Duodenal mucosa (tissue), 2 donors: ENCODE results near the gene ITPRIP.

Experiments used
- H3K27ac ChIP-seq: one replicate; pipeline ENCODE4 v1.7.0; 2013; ENCODE audit warnings: low read depth, low read length
- H3K27me3 ChIP-seq, 2 donors: one replicate each; pipeline ENCODE4 v1.7.0; 2013; ENCODE audit warnings: low read length in 2 of 2, control low read depth in 1 of 2; ENCODE audit not compliant: insufficient read depth in 2 of 2, control insufficient read depth in 1 of 2
- H3K36me3 ChIP-seq, 2 donors: one replicate each; pipeline ENCODE4 v1.7.0; 2013; ENCODE audit warnings: low read length in 2 of 2, control low read depth in 1 of 2; ENCODE audit not compliant: insufficient read depth in 2 of 2, control insufficient read depth in 1 of 2
- H3K4me1 ChIP-seq, 2 donors: one replicate each; pipeline ENCODE4 v1.7.0; 2013; ENCODE audit warnings: low read length in 2 of 2, control low read depth in 1 of 2; ENCODE audit not compliant: insufficient read depth in 2 of 2, control insufficient read depth in 1 of 2
- H3K4me3 ChIP-seq, 2 donors: one replicate each; pipeline ENCODE4 v1.7.0; 2013; ENCODE audit warnings: low read length in 2 of 2, low read depth in 1 of 2
- H3K9ac ChIP-seq, 2 donors: one replicate each; pipeline ENCODE4 v1.7.0; 2013; ENCODE audit warnings: low read length in 2 of 2, low read depth in 1 of 2
- H3K9me3 ChIP-seq, 2 donors: one replicate each; pipeline ENCODE4 v1.7.0; 2013; ENCODE audit warnings: low read length in 2 of 2, control low read depth in 1 of 2; ENCODE audit not compliant: control insufficient read depth in 1 of 2

Gene ITPRIP

GRCh38 chr10:104337985-104338735, at the start of gene ITPRIP:
TSS of gene ITPRIP (minus strand) at chr10:104338465. CDS start at chr10:104316051, 22,414 bp downstream.
- peak within 1 kb of the TSS; percentile 84 for H3K27ac ChIP-seq
- H3K4me1 ChIP-seq, result peaks cover 23 to 42% of the 10 kb centered on the region in 2 donors
- no peaks in the 10 kb centered on the region for H3K27me3 ChIP-seq
- H3K9ac ChIP-seq, result peak within 1 kb of the TSS; percentile 73 to 79
- no peaks in the 10 kb centered on the region for H3K9me3 ChIP-seq
- no peaks in the 10 kb centered on the region for H3K36me3 ChIP-seq
- peak within 1 kb of the TSS; percentile 83 to 95 for H3K4me3 ChIP-seq

- Histone ChIP-seq H3K27me3 (peaks cover 0 to 5% of the 10 kb centered on the region in 2 donors), H3K27ac (no peak overlapping the region), H3K9ac (no peak overlapping the region), H3K36me3 (no peaks in the 10 kb centered on the region), H3K4me1 (peaks cover 0 to 3% of the 10 kb centered on the region in 2 donors), H3K9me3 (no peaks in the 10 kb centered on the region), H3K4me3 (no peak overlapping the region)
Observed at GRCh38 chr10:104387130-104387888, 49.0 kb upstream of the ITPRIP start.

- Histone ChIP-seq H3K27me3 (peaks cover 0 to 5% of the 10 kb centered on the region in 2 donors), H3K4me3 (no peak overlapping the region), H3K36me3 (no peaks in the 10 kb centered on the region), H3K4me1 (no peaks in the 10 kb centered on the region), H3K9me3 (no peaks in the 10 kb centered on the region), H3K27ac (no peak overlapping the region), H3K9ac (no peak overlapping the region)
Observed at GRCh38 chr10:104380336-104380735, 42.1 kb upstream of the ITPRIP start.

GRCh38 chr10:104376784-104377300, 38.6 kb upstream of the ITPRIP start:
- Histone ChIP-seq H3K4me3 (no peak overlapping the region), H3K36me3 (no peaks in the 10 kb centered on the region), H3K4me1 (no peaks in the 10 kb centered on the region), H3K9me3 (no peaks in the 10 kb centered on the region), H3K27ac (no peak overlapping the region), H3K9ac (no peak overlapping the region), H3K27me3 (peaks cover 0 to 4% of the 10 kb centered on the region in 2 donors)

GRCh38 chr10:104374591-104374990, 36.3 kb upstream of the ITPRIP start:
- no peaks in the 10 kb centered on the region for H3K36me3 ChIP-seq
- H3K9ac ChIP-seq, result no peak overlapping the region
- peaks cover 6% of the 10 kb centered on the region in 2 donors for H3K9me3 ChIP-seq
- H3K4me1 ChIP-seq, result no peaks in the 10 kb centered on the region
- H3K27ac ChIP-seq, result no peak overlapping the region
- peaks cover 0 to 4% of the 10 kb centered on the region in 2 donors for H3K27me3 ChIP-seq
- no peak overlapping the region for H3K4me3 ChIP-seq

- Histone ChIP-seq H3K36me3 (no peaks in the 10 kb centered on the region), H3K27me3 (peaks cover 0 to 4% of the 10 kb centered on the region in 2 donors), H3K4me1 (no peaks in the 10 kb centered on the region), H3K9me3 (peaks cover 6% of the 10 kb centered on the region in 2 donors), H3K9ac (no peak overlapping the region), H3K27ac (no peak overlapping the region), H3K4me3 (no peak overlapping the region)
Observed at GRCh38 chr10:104371753-104372152, 33.5 kb upstream of the ITPRIP start.

GRCh38 chr10:104368381-104368780, 30.1 kb upstream of the ITPRIP start:
- Histone ChIP-seq H3K9ac (no peak overlapping the region), H3K36me3 (no peaks in the 10 kb centered on the region), H3K4me1 (no peaks in the 10 kb centered on the region), H3K27ac (no peak overlapping the region), H3K27me3 (peaks cover 0 to 4% of the 10 kb centered on the region in 2 donors), H3K4me3 (no peak overlapping the region), H3K9me3 (peaks cover 6% of the 10 kb centered on the region in 2 donors)

GRCh38 chr10:104367904-104368303, 29.6 kb upstream of the ITPRIP start:
- Histone ChIP-seq H3K4me3 (no peak overlapping the region), H3K9ac (no peak overlapping the region), H3K36me3 (no peaks in the 10 kb centered on the region), H3K27ac (no peak overlapping the region), H3K4me1 (no peaks in the 10 kb centered on the region), H3K9me3 (peaks cover 6% of the 10 kb centered on the region in 2 donors), H3K27me3 (peaks cover 0 to 4% of the 10 kb centered on the region in 2 donors)

GRCh38 chr10:104359811-104360210, 21.5 kb upstream of the ITPRIP start:
- Histone ChIP-seq H3K36me3 (no peaks in the 10 kb centered on the region), H3K4me1 (no peaks in the 10 kb centered on the region), H3K9me3 (no peaks in the 10 kb centered on the region), H3K27me3 (no peaks in the 10 kb centered on the region), H3K27ac (no peak overlapping the region), H3K4me3 (no peak overlapping the region), H3K9ac (no peak overlapping the region)
